OCI-LY7 (cell line): ENCODE measurements around the gene TMEM63A.

Experiments used
- EZH2phosphoT487 ChIP-seq: fragments of 200-600 bp; sonication (generic); IDR thresholded peaks from 2 replicates; pipeline ENCODE4 v1.6.1; 2018; ENCODE audit warnings: low read depth, borderline replicate concordance, mild to moderate bottlenecking, mixed run types, antibody characterized with exemption, low read length, moderate library complexity, mixed read lengths
- TF ChIP-seq, protein P1 (sequence below): fragments of 200-600 bp; sonication (generic); conservative IDR thresholded peaks from 2 replicates; pipeline ENCODE4 v1.5.1; 2014; ENCODE audit warnings: mild to moderate bottlenecking, antibody characterized with exemption, low read length, moderate library complexity, mixed read lengths

DNA sequence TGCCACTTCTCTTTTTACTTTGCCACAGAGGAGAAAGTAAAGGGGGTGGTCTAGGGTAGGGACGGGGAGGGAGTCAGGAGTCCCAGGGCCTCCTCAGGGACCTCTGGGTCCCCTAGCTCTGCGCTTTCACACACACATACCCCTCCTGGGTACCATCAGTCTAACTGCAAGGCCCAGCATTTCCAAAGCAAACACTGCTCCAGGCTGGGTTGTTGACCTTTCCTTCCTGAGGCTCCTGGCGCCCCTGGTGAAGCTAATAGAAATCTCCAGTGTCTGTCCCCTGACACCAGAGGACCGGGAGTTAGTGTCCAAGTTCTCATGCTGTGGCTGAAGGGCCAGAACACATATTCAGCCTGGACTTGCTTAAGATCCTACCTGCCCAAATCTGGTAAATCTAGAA, 3.9 kb downstream of the TMEM63A start:
- TF ChIP-seq, protein P1, sequence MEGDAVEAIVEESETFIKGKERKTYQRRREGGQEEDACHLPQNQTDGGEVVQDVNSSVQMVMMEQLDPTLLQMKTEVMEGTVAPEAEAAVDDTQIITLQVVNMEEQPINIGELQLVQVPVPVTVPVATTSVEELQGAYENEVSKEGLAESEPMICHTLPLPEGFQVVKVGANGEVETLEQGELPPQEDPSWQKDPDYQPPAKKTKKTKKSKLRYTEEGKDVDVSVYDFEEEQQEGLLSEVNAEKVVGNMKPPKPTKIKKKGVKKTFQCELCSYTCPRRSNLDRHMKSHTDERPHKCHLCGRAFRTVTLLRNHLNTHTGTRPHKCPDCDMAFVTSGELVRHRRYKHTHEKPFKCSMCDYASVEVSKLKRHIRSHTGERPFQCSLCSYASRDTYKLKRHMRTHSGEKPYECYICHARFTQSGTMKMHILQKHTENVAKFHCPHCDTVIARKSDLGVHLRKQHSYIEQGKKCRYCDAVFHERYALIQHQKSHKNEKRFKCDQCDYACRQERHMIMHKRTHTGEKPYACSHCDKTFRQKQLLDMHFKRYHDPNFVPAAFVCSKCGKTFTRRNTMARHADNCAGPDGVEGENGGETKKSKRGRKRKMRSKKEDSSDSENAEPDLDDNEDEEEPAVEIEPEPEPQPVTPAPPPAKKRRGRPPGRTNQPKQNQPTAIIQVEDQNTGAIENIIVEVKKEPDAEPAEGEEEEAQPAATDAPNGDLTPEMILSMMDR, result no peak
- TF ChIP-seq EZH2phosphoT487, result no peak
